Measurements from ENCODE around the gene NIM1K.

GRCh38 chr5:43203373-43203772 is 11.3 kb downstream of the NIM1K start:
- TF ChIP-seq RCOR1 (conservative IDR thresholded peaks at IDR 0.05; ENCODE audit: low read depth, low read length) (no peak), REST (IDR thresholded peaks at IDR 0.05; ENCODE audit: low read depth, low read length) (no peak), CTCF (IDR thresholded peaks at IDR 0.05 in 2 of 3, conservative IDR thresholded peaks at IDR 0.05 in 1 of 3; ENCODE audit: control insufficient read depth in 2 of 3, extremely low read depth in 1 of 3, insufficient read depth in 1 of 3, low read depth in 3 of 3, low read length in 3 of 3) (no peak), FOS (IDR thresholded peaks at IDR 0.05; ENCODE audit: borderline replicate concordance, extremely low read depth, insufficient read length) (no peak), ELK1 (IDR thresholded peaks at IDR 0.05; ENCODE audit: low read depth, low read length) (no peak), RAD21 (IDR thresholded peaks at IDR 0.05; ENCODE audit: insufficient read depth, low read depth, low read length) (no peak)
